ENCODE data around the gene DMAC2L. TPM values are rescaled to one million over a fixed set of nuclear protein-coding genes. Genes with fewer than 3 reads are reported as not detected.

DMAC2L gene
- total RNA-seq, 1 experiment from 2014 or later, result 8.9 TPM

DNA sequence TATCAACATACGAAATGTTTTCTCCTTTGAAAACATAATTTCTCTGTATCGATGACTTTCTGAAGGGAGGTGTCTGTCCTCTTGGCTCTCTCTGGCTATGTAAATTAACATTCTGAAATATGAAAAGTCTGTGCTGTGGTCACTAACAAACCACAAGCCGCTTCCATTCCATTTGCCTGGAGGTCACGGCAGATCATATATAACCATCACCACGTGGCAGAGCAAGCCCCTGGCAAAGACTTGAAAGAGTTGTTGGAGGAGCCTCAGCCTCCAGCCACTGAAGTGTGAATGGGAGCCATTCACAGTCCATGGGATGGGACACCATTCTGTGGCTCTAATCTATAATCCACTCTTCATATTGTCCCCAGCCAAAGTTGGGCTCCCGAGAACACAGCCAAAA is 45.0 kb downstream of the DMAC2L start:
- BruUV-seq (replicated peaks), result no TSS peak
- Histone ChIP-seq H3K27me3 (ENCODE audit: insufficient read depth, low read length) (no peaks in the 10 kb centered on the region), H3K9ac (ENCODE audit: low read length) (no peak overlapping the region), H3K79me2 (ENCODE audit: insufficient read depth, low read length) (no peaks in the 10 kb centered on the region), H3K27ac (ENCODE audit: low read depth, low read length) (no peak overlapping the region), H3K9me2 (ENCODE audit: insufficient read depth) (no peaks in the 10 kb centered on the region), H3K4me1 (ENCODE audit: control insufficient read depth in 1 of 2, insufficient read depth in 2 of 2, low read length in 2 of 2) (peaks cover 0 to 5% of the 10 kb centered on the region in 2 experiments; a peak in 1 of 4 replicates), H2AFZ (ENCODE audit: low read depth, low read length, poor library complexity, severe bottlenecking) (no peak overlapping the region), H3K4me3 (replicated peaks in 1 of 2; ENCODE audit: low read depth in 1 of 2, low read length in 2 of 2) (no peak overlapping the region), H3K36me3 (ENCODE audit: control insufficient read depth in 1 of 2, insufficient read depth in 2 of 2, low read length in 2 of 2) (no peaks in the 10 kb centered on the region), H3K9me3 (ENCODE audit: control insufficient read depth in 1 of 2, insufficient read depth in 1 of 2, low read depth in 1 of 2, low read length in 2 of 2) (no peaks in the 10 kb centered on the region), H3K4me2 (ENCODE audit: low read length) (no peak overlapping the region), H4K20me1 (ENCODE audit: insufficient read depth) (no peaks in the 10 kb centered on the region)
- RAD21 ChIA-PET (ENCODE audit: low non-redundant PET in 1 of 2, low total read pairs in 2 of 2, uncharacterized antibody in 2 of 2, unreplicated experiment in 2 of 2), result no interaction called here
- CTCF ChIA-PET, result no interaction called here
- DNase-seq (ENCODE audit: low read depth, low spot score) (no peak), ATAC-seq (no peak)
- POLR2A ChIA-PET, result no interaction called here
- TF ChIP-seq REST (IDR thresholded peaks at IDR 0.05; ENCODE audit: low read depth) (no peak), CTCF (IDR thresholded peaks at IDR 0.05 in 2 of 3, conservative IDR thresholded peaks at IDR 0.05 in 1 of 3; ENCODE audit: borderline replicate concordance in 1 of 3, insufficient read depth in 1 of 3, low read depth in 2 of 3, low read length in 2 of 3) (no peak), POLR2AphosphoS5 (IDR thresholded peaks at IDR 0.05; ENCODE audit: low read depth, low read length) (no peak), CBX3 (IDR thresholded peaks at IDR 0.05; ENCODE audit: low read depth) (no peak), ZBTB33 (IDR thresholded peaks at IDR 0.05; ENCODE audit: extremely low read depth, insufficient replicate concordance, low read length) (no peak), SRF (IDR thresholded peaks at IDR 0.05; ENCODE audit: low read depth) (no peak), TCF7L2 (IDR thresholded peaks at IDR 0.05; ENCODE audit: borderline replicate concordance, extremely low read depth, insufficient read depth, insufficient read length) (no peak), POLR2A (IDR thresholded peaks at IDR 0.05; ENCODE audit: borderline replicate concordance, extremely low read depth, insufficient read depth, insufficient read length) (no peak), ZNF274 (IDR thresholded peaks at IDR 0.05; ENCODE audit: low read depth, low read length) (no peak), EZH2 (IDR thresholded peaks at IDR 0.05) (no peak), SP1 (IDR thresholded peaks at IDR 0.05; ENCODE audit: low read depth) (no peak), JUND (IDR thresholded peaks at IDR 0.05) (no peak), CEBPB (IDR thresholded peaks at IDR 0.05; ENCODE audit: low read depth) (no peak), RAD21 (IDR thresholded peaks at IDR 0.05; ENCODE audit: low read depth) (no peak), SIN3A (IDR thresholded peaks at IDR 0.05; ENCODE audit: low read depth) (no peak), EZH2phosphoT487 (IDR thresholded peaks at IDR 0.05; ENCODE audit: borderline replicate concordance) (no peak)
- TF ChIP-seq, protein P1, sequence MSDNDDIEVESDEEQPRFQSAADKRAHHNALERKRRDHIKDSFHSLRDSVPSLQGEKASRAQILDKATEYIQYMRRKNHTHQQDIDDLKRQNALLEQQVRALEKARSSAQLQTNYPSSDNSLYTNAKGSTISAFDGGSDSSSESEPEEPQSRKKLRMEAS (IDR thresholded peaks at IDR 0.05), result no peak
- intact Hi-C loops (cut with micrococcal nuclease), result no loop called here
